ENCODE results near the gene CHMP4A. TPM values are rescaled to one million over a fixed set of nuclear protein-coding genes. Genes with fewer than 3 reads are reported as not detected.

The CHMP4A gene
- total and polyA plus RNA-seq, 9 of the 15 experiments (the other 6 are each of a cell fraction or from before 2014, with no cell fraction given): 28.8 to 104 (median 52.7) TPM

- TF ChIP-seq MAZ (CRISPR knock-in tag; conservative IDR thresholded peaks at IDR 0.05 in 1 of 2, IDR thresholded peaks at IDR 0.05 in 1 of 2) (peak in 1 of 2 experiments; percentile 25; a peak in 1 of 4 replicates), ELK1 (CRISPR knock-in tag; IDR thresholded peaks at IDR 0.05) (no peak), ZNF146 (CRISPR knock-in tag; IDR thresholded peaks at IDR 0.05; ENCODE audit: unreplicated experiment) (no peak), KDM5B (IDR thresholded peaks at IDR 0.05; ENCODE audit: insufficient replicate concordance, low read depth, low read length) (peak; percentile 47), JUND (IDR thresholded peaks at IDR 0.05; ENCODE audit: borderline replicate concordance, low read depth, low read length) (no peak), JUND (tag; IDR thresholded peaks at IDR 0.05; ENCODE audit: borderline replicate concordance, low read depth, low read length) (0 out of 3 replicates have a peak, but pooled peaks have one; percentile 20), EP400 (IDR thresholded peaks at IDR 0.05) (peak; percentile 68), ZNF174 (CRISPR knock-in tag; IDR thresholded peaks at IDR 0.05) (no peak), FOXK2 (conservative IDR thresholded peaks at IDR 0.05 in 1 of 2, IDR thresholded peaks at IDR 0.05 in 1 of 2; ENCODE audit: low read depth in 2 of 2) (peak in 1 of 2 experiments; percentile 51; a peak in 1 of 4 replicates), GABPA (tag; conservative IDR thresholded peaks at IDR 0.05; ENCODE audit: low read depth) (peak; percentile 93), NR2C2 (CRISPR knock-in tag; IDR thresholded peaks at IDR 0.05) (no peak), NR2C2 (tag; IDR thresholded peaks at IDR 0.05) (peak; percentile 97), RBBP5 (IDR thresholded peaks at IDR 0.05; ENCODE audit: borderline replicate concordance, insufficient read depth, low read length, poor library complexity, severe bottlenecking) (peak; percentile 25), SMAD4 (CRISPR knock-in tag; conservative IDR thresholded peaks at IDR 0.05) (0 out of 2 replicates have a peak, but pooled peaks have one; percentile 26), HDAC1 (IDR thresholded peaks at IDR 0.05) (peak in 1 of 2 experiments; percentile 21; a peak in 1 of 4 replicates), ATF1 (CRISPR knock-in tag; IDR thresholded peaks at IDR 0.05) (no peak), ATF1 (tag; IDR thresholded peaks at IDR 0.05) (peak; percentile 59; the same call in 1 of the 2 replicates), ATF3 (IDR thresholded peaks at IDR 0.05) (no peak), ATF3 (CRISPR knock-in tag; conservative IDR thresholded peaks at IDR 0.05) (no peak), PHF8 (IDR thresholded peaks at IDR 0.05; ENCODE audit: borderline replicate concordance, low read length) (peak; percentile 74; the same call in 1 of the 2 replicates), ZNF133 (CRISPR knock-in tag; IDR thresholded peaks at IDR 0.05) (no peak), PCBP2 (IDR thresholded peaks at IDR 0.05; ENCODE audit: low read depth, low read length, poor library complexity, severe bottlenecking) (no peak), ZNF766 (CRISPR knock-in tag; conservative IDR thresholded peaks at IDR 0.05) (no peak), XRCC3 (IDR thresholded peaks at IDR 0.05) (no peak)
- TF ChIP-seq, protein P1, sequence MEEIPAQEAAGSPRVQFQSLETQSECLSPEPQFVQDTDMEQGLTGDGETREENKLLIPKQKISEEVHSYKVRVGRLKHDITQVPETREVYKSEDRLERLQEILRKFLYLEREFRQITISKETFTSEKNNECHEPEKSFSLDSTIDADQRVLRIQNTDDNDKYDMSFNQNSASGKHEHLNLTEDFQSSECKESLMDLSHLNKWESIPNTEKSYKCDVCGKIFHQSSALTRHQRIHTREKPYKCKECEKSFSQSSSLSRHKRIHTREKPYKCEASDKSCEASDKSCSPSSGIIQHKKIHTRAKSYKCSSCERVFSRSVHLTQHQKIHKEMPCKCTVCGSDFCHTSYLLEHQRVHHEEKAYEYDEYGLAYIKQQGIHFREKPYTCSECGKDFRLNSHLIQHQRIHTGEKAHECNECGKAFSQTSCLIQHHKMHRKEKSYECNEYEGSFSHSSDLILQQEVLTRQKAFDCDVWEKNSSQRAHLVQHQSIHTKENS (CRISPR knock-in tag; IDR thresholded peaks at IDR 0.05): no peak
Observed at GRCh38 chr14:24232645-24233537, 19.6 kb upstream of the CHMP4A start, which contains the start of gene GMPR2 (continued).

All from K562 (cell line).